ENCODE data around the gene MYORG. TPM values are rescaled to one million over a fixed set of nuclear protein-coding genes. Genes with fewer than 3 reads are reported as not detected.
A peak's percentile ranks its signal among the peaks of the same experiment; 100 is the strongest.

The MYORG gene
- total RNA-seq, 6 donors from 2014 or later: 2.1 to 11.6 (median 7.4) TPM

- WGBS, 2 donors: 93 to 100% methylated on average over 4 to 5 of the region's 5 CpGs
- DNase-seq: no peak
These were observed 5.4 kb upstream of the MYORG start for GRCh38 chr9:34382054-34382453.

DNA sequence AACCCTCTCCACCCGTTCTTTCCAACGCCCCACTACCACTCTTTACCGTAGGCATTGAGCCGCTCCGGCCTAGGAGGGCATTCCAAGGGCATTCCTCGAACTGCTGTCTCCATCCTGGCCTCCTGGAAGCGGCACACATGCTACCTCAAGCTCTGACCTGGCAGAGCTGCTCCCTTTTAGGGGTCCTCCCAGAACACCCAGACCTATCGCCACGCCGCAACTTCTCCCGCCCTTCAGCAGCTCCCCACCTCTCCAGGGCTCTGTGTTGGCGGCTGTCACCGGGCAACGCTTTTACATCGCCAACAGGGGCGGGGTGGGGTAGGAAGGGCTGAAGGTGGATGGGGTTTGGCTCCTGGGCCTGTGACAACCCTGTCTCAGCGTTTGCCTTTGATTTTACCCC lies 4.6 kb upstream of the MYORG start:
- WGBS, 2 donors: 42 to 49% methylated on average over 16 to 17 of the region's 17 CpGs
- ATAC-seq (ENCODE audit: low FRiP score in 2 of 2) (no peak), DNase-seq (peak in 1 of 2 donors; percentile 15)
- peak overlapping the region in 3 of 4 donors; percentile 49 to 53 (median 50) for H3K4me3 ChIP-seq
- H3K27ac ChIP-seq: peak overlapping the region in 1 of 4 donors; percentile 22
- no peaks in the 10 kb centered on the region for H3K36me3 ChIP-seq
- TF ChIP-seq POLR2A (IDR thresholded peaks at IDR 0.05) (no peak), POLR2AphosphoS5 (IDR thresholded peaks at IDR 0.05) (peak in 1 of 2 donors; percentile 11), EP300 (IDR thresholded peaks at IDR 0.05) (no peak)
- TF ChIP-seq, protein P1, sequence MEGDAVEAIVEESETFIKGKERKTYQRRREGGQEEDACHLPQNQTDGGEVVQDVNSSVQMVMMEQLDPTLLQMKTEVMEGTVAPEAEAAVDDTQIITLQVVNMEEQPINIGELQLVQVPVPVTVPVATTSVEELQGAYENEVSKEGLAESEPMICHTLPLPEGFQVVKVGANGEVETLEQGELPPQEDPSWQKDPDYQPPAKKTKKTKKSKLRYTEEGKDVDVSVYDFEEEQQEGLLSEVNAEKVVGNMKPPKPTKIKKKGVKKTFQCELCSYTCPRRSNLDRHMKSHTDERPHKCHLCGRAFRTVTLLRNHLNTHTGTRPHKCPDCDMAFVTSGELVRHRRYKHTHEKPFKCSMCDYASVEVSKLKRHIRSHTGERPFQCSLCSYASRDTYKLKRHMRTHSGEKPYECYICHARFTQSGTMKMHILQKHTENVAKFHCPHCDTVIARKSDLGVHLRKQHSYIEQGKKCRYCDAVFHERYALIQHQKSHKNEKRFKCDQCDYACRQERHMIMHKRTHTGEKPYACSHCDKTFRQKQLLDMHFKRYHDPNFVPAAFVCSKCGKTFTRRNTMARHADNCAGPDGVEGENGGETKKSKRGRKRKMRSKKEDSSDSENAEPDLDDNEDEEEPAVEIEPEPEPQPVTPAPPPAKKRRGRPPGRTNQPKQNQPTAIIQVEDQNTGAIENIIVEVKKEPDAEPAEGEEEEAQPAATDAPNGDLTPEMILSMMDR (IDR thresholded peaks at IDR 0.05): no peak
- H3K4me1 ChIP-seq: peaks cover 23 to 33% (median 28%) of the 10 kb centered on the region in 4 donors
- no peaks in the 10 kb centered on the region for H3K27me3 ChIP-seq
- H3K9me3 ChIP-seq: no peaks in the 10 kb centered on the region

More at GRCh38 chr9:34382054-34382453, 5.4 kb upstream of the MYORG start:
- peaks cover 22 to 31% (median 27%) of the 10 kb centered on the region in 4 donors for H3K4me1 ChIP-seq
- no peak overlapping the region for H3K27ac ChIP-seq
- H3K4me3 ChIP-seq: no peak overlapping the region
- no peaks in the 10 kb centered on the region for H3K9me3 ChIP-seq
- H3K27me3 ChIP-seq: no peaks in the 10 kb centered on the region
- TF ChIP-seq EP300 (IDR thresholded peaks at IDR 0.05) (no peak), POLR2A (IDR thresholded peaks at IDR 0.05) (no peak), POLR2AphosphoS5 (IDR thresholded peaks at IDR 0.05) (no peak)
- TF ChIP-seq, protein P1 (IDR thresholded peaks at IDR 0.05): no peak
- no peaks in the 10 kb centered on the region for H3K36me3 ChIP-seq
- ATAC-seq (ENCODE audit: low FRiP score in 2 of 2): no peak

- Histone ChIP-seq H3K4me1 (peaks cover 27 to 40% (median 33%) of the 10 kb centered on the region in 4 donors), H3K9me3 (no peaks in the 10 kb centered on the region), H3K4me3 (peak overlapping the region; percentile 49 to 53 (median 51)), H3K27ac (peak overlapping the region in 2 of 4 donors; percentile 22 to 62), H3K36me3 (no peaks in the 10 kb centered on the region), H3K27me3 (no peaks in the 10 kb centered on the region)
- 3 to 7% methylated on average over 42 to 48 of the region's 59 CpGs for WGBS, 2 donors
- TF ChIP-seq POLR2A (IDR thresholded peaks at IDR 0.05) (peak in 1 of 4 donors; percentile 31), POLR2AphosphoS5 (IDR thresholded peaks at IDR 0.05) (peak in 1 of 2 donors; percentile 28), EP300 (IDR thresholded peaks at IDR 0.05) (no peak)
- DNase-seq: peak; percentile 82 to 94
- peak; percentile 80 to 88 for ATAC-seq (ENCODE audit: low FRiP score in 2 of 2)
These were observed 4.0 kb upstream of the MYORG start for GRCh38 chr9:34380511-34381315.

DNA sequence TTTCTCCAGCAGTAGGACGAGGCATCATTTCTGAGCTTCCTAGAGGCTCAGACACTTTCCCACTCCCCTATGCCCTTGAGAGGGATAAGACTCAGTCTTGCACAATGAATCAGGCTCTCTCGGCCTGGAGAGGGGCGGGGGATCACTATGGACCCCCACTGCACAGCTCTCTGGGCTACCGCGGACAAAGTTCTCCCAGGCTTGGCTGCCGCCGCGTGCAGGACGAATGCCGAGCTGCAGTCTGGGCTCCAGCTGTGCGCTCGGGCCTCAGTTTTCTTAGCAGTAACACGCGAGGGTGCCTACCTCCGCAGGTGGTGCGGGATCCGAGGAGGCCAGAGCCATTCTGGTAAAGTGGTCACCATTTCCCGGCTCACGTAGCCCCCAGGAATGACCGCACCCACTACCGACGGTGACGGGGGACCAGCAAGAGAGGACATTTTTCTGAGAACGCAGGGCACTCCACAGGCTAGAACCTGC lies 3.4 kb upstream of the MYORG start:
- no peak for ATAC-seq (ENCODE audit: low FRiP score in 2 of 2)
- no peaks in the 10 kb centered on the region for H3K36me3 ChIP-seq
- H3K4me3 ChIP-seq: peak overlapping the region in 3 of 4 donors; percentile 49 to 53 (median 50)
- H3K27ac ChIP-seq: peak overlapping the region in 1 of 4 donors; percentile 6
- H3K27me3 ChIP-seq: no peaks in the 10 kb centered on the region
- 34 to 44% methylated on average over 24 of the region's 24 CpGs for WGBS, 2 donors
- TF ChIP-seq, protein P1 (IDR thresholded peaks at IDR 0.05): no peak
- TF ChIP-seq EP300 (IDR thresholded peaks at IDR 0.05) (no peak), POLR2AphosphoS5 (IDR thresholded peaks at IDR 0.05) (no peak), POLR2A (IDR thresholded peaks at IDR 0.05) (no peak)
- peak in 1 of 2 donors; percentile 82 for DNase-seq
- no peaks in the 10 kb centered on the region for H3K9me3 ChIP-seq
- H3K4me1 ChIP-seq: peaks cover 27 to 46% (median 37%) of the 10 kb centered on the region in 4 donors

DNA sequence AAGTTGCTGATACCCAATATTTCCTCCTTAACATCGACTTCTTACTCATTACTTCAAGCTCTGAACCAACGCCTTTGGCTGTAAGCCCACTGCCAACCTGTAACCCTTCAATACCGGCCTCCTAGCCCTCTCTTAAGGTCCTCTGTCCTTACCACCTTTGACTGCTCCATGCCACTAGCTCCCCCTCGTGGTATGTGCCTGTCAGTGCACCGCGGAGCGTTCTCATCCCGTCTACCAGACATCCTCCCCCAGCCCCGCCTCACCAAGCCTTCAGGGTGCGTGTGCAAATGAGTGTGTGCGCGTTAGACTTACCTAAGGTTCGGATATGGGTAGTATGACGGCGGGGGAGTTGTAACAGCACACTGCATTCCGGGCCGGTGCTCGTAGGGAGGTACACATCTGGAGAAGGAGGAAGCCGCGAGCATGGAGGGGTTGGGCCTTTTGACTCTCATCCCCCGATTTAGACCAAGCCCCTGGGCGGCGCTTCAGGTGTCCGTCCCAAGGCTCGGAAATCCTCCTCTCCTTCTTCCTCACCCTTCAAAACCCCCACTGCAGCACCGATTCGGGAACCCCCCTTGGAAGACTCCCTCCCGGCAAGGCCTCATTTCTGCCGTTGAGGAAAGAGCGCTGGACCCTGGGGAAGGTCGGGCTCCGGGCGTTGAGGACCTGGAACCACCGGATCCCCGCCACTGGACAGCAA lies 2.8 kb upstream of the MYORG start:
- Histone ChIP-seq H3K27ac (no peak overlapping the region), H3K36me3 (no peaks in the 10 kb centered on the region), H3K27me3 (no peaks in the 10 kb centered on the region), H3K9me3 (no peaks in the 10 kb centered on the region), H3K4me1 (peaks cover 27 to 49% (median 38%) of the 10 kb centered on the region in 4 donors), H3K4me3 (peak overlapping the region in 3 of 4 donors; percentile 49 to 53 (median 50))
- DNase-seq (peak; percentile 12 to 94), ATAC-seq (ENCODE audit: low FRiP score in 2 of 2) (peak; percentile 82 to 84)
- 8 to 9% methylated on average over 24 to 27 of the region's 35 CpGs for WGBS, 2 donors
- TF ChIP-seq EP300 (IDR thresholded peaks at IDR 0.05): no peak
- TF ChIP-seq, protein P1 (IDR thresholded peaks at IDR 0.05): peak; percentile 95 to 98 (median 96)
